Activated gamma-delta T cell treated with anti-CD3 and anti-CD28 coated beads, Interleukin-2, amount 50 U/mL, for 16 hours (primary cell): ENCODE results near the gene NAT16.

Experiments used
- DNase-seq: peaks from one replicate; pipeline ENCODE4 v3.0.0-alpha.2; 2020; ENCODE audit warnings: low read depth

The NAT16 gene

DNA sequence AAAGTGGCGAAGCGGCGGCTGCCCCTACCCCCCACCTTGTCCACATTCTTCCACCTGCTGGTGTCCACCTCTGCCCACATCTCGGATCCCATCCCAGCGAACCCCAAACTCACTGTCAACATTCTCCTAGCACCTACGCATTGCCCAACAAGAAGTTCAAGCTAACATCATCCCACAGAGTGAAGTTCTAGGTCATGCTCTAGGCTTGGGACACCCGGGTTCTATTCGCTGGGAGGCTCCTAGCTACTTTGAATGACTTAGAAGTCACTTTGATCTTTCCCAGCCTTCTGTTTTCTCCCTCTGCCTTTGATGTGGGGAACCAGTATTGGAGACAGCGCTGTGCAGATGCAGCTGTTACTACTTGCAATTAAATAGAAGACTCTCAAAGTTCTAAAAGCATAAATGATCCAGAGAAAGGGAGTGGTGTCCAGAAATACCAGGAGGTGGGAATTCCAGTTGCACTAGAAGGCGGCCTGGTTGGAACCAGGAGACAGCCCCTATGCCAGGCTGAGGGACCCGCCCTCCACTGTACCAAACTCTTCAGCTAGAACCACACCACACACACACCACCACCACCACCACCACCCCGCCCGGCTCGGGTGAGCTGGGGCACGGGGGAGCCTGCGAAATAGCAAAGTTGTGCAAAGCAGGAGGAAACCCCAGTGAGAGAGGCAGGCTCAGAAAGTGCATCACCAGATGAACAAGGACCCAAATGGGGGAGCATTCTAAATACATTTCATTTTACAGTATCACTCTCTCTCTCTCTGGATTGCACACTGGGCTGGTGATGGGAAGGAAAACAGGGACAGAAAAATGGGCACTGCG lies 9.3 kb downstream of the NAT16 start:
- DNase-seq: no peak

GRCh38 chr7:101169838-101170551 lies 10.1 kb downstream of the NAT16 start:
- peak; percentile 70 for DNase-seq

DNA sequence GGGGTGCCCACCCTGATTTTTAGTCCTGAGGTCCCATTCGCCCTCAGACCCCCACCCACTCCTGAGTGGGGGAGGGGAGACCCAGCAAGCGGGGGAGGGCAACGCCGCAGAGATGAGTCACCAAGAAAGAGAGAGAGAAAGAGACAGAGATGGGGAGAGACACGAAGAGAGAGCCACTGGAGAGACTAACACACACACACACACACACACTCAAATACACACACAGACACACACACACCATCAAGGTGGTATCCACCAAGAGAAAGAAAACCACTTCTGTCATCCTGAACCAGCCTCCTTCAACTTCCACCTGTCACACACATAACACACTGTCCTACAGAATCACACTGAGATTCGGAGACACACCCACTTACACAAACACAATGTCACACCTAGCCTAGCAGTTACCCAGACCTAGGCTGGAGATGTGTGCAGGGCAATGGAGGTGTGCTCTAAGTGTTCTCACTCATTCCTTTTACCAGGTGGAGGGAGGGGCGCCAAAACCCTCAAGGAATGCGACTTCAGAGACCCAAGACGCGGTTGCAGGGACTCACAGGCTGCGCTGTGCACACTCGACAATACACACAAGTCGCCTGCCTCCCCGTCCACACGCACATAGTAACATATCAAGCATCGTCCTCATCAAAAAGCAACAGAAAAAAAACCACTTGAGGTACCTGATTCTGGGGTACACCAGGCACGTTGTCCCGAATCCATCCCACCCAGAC lies 10.8 kb downstream of the NAT16 start:
- no peak for DNase-seq

GRCh38 chr7:101168412-101169049 lies 11.6 kb downstream of the NAT16 start:
- no peak for DNase-seq

GRCh38 chr7:101167645-101168411 lies 12.3 kb downstream of the NAT16 start:
- DNase-seq: no peak

DNA sequence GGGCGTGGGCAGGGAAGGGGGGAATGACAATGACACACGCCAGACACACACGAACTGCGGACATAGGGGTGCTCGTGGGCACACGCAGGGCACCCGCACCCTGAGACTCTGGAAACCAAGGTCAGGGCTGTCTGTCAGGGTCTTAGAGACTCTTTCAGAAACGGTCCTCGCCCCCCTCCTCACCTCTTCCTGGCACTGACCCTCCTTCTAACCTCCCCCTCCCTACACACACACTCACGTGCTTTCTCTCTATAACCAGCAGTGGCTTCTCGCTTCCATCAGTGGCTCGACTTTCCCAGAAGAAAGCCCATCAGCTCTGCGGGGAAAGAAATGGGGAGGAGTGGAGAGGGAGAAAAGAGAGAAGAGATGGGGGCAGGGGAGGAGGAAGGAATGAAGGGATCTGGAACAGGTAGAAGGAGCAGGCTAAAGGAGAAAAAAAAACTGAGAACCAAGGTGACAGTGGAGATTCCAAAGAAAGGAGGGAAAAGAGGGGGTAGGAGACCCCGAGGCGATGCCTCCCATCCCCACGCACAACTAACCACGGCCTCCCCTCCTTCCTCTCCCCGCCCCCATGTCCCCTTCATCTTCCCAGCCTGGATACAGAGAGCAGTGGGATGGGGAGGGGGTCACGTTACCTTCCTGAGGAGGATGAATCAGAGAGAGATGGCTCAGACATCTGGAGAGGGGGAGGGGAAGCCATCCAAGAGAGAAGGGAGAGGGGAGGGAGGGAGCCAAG lies 13.0 kb downstream of the NAT16 start:
- DNase-seq: no peak

GRCh38 chr7:101166648-101166908 lies 13.5 kb downstream of the NAT16 start:
- DNase-seq: no peak

DNA sequence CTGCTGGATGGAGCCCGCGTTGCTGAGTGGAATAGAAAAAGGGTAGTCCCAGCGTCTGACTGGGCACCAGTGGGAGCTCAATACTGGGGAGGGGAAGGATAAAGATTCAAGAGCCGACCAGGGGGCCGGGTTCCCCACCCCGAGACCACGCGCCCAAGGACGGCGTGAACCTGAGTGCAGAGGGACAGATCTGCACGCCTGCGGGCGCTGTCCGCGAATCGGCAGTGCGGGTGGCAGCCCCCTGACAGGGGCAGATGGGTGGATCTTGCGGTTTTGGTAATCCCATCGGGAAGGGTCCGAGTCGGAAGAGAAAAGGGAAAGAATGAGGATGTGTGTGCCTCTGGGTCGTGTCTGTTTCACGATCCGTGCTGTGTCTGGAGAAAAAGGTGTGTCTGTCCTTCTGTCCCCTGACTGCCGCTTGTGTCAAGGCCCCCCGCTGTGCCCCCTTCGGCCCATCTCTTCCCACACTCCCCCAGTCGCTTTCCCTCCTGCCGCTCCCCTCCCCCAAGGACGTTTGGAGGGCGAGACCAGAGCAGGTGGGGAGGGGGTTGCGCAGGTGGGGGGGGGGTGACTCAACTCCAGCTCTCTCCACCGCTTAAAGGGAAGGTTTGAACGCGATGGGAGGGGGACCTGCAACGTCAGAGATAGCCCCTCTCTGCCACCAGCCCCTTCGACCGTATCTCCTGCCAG lies 14.0 kb downstream of the NAT16 start:
- DNase-seq: no peak

DNA sequence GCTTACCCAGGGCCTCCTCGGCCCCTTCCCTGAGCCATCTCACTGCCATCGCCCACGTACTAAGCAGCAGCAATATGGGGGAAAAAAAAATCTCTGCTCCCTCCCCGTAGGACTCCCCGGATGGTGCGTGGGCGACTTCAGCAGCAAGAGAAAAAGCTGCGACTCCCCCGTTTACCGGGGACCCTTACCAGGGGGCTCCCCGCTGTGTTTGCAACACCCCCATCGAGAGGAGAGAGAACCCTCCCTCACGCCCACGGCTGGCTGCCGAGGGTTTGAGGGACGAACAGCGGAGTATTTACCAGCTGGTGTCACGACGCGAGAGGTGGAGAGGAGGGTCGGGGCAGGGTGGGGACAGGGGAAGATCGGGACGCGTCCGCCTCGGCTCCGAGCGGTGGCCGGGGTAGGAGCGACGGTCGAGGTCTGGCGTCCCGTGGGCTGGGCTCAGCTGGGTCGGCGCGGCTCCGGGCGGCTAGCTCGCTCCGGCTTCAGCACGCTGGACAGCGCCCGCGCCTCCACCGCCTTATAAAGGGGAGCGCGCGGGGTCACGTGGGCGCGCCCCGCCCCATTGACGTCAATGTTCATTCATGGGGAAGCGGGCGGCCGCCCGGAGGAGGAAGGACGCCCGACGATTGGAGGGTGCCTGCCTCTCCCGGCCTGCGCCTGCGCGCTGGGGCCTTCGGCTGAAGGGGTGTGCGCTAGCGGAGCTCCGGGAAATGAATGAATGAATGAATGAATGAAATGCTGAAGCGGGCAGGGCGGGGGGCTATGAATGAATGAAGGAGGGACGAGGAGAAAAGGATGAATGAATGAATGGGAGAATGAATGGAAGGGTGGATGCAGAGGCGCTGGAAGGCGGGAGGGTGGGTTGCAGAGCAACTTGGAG lies 14.8 kb downstream of the NAT16 start, which contains the start of gene VGF:
VGF (minus strand) TSS at position 495 of the 883 bp plus-strand sequence. CDS start 726 bp downstream, outside the sequence.
- peak; percentile 81 for DNase-seq

- no peak for DNase-seq
Observed at GRCh38 chr7:101164071-101164840, 15.8 kb downstream of the NAT16 start.

GRCh38 chr7:101163279-101164070 lies 16.6 kb downstream of the NAT16 start:
- no peak for DNase-seq

GRCh38 chr7:101162551-101163278 lies 17.4 kb downstream of the NAT16 start:
- DNase-seq: no peak

DNA sequence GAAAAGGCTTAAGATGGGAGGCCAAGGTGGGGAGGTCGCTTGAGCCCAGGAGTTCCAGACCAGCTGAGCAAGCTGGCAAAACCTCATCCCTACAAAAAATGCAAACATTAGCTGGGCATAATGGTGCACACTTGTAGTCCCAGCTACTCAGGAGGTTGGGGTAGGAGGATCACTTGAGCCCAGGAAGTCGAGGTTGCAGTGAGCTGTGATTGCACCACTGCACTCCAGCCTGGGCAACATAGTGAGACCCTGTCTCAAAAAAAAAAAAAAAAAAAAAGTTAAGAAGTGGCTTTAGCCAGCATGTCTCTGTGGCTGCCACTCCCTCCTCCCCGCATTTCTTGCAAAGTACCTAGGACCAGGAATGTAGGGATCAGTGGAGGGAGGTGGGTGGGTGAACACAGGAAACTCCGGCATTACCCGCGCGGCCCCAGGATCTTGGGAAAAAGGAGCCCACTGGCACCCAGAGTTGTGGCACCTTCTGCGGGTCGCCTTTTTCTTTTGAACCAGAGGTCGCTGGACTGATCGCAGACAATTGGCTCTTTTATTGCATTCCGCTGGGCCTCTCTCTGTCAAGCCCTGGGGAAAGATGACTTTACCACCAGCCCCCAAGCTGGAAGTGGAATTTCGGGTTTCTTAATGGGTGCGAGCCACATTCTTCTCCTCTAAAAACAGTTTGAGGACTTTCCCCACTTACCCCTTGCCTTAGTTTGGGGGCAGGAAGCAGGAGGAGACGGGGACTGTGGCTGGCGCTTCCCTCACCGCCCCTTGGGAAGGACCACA lies 18.2 kb downstream of the NAT16 start:
- DNase-seq: no peak

DNA sequence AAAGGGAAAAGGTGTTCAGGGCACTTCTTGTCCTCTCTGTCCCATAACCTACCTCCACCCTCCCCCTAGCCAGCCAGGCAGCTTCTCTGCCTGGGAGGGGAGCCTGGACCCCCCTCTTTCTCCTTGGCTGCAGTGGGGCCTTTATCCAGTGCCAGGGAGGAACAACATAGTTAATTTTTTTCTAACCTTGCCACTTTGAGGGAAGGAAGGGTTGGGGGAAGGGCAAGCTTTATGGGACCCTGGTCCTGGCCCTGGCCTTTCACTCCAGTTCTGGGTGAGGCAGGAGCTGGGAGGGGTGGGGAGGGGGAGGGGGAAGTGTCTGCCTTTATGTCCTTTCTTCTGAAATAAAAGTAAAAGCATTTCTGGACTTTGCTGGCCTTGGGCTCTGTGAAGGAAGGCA lies 19.2 kb downstream of the NAT16 start:
- no peak for DNase-seq

GRCh38 chr7:101159696-101160674 lies 20.1 kb downstream of the NAT16 start:
- no peak for DNase-seq
